IMR-90 (cell line): ENCODE measurements around the gene RAB41. TPM values are rescaled to one million over a fixed set of nuclear protein-coding genes. Genes with fewer than 3 reads are reported as not detected.

Source experiments
- ATAC-seq: fragments of 200-7000 bp; cut with Tn5 transposase; 2 replicates; pipeline ENCODE4 v1.9.1; 2020; ENCODE audit warnings: low read depth, mild to moderate bottlenecking, moderate library complexity
- BruUV-seq: library from RNA; stranded (reverse); fragments of 400-500 nt; replicated peaks from 2 replicates; lab custom pipeline; 2021; lab: Mats Ljungman, UMichigan
- CTCF ChIA-PET: fragments of 300-600 bp; formaldehyde crosslinking; extraction: SDS; loops from one replicate; lab custom pipeline; 2021; ENCODE audit warnings: antibody characterized with exemption; lab: Yijun Ruan, JAX
- POLR2A ChIA-PET: fragments of 300-600 bp; sonication (Branson Sonifier 250); formaldehyde crosslinking; loops from one replicate; lab custom pipeline; 2022; ENCODE audit warnings: antibody characterized with exemption; ENCODE audit not compliant: unreplicated experiment; lab: Charles Lee
- DNase-seq: peaks from one replicate; pipeline ENCODE4 v3.0.0; 2013
- H2AFZ ChIP-seq: replicated peaks from 2 replicates; pipeline ENCODE3; 2013; ENCODE audit warnings: low read length, mild to moderate bottlenecking; ENCODE audit not compliant: poor library complexity
- H2AK5ac ChIP-seq: 2 replicates; pipeline ENCODE4 v1.6.1; 2013; ENCODE audit warnings: low read depth, low read length, inconsistent platforms
- H2AK9ac ChIP-seq: replicated peaks from 2 replicates; pipeline ENCODE3; 2013; ENCODE audit warnings: mild to moderate bottlenecking, low read depth, low read length, moderate library complexity; ENCODE audit not compliant: poor library complexity
- H2BK120ac ChIP-seq: 2 replicates; pipeline ENCODE4 v1.6.1; 2013; ENCODE audit warnings: low read depth, low read length, inconsistent platforms
- H2BK15ac ChIP-seq: 3 replicates; pipeline ENCODE4 v1.6.1; 2013; ENCODE audit warnings: low read depth, low read length, inconsistent platforms
- H2BK20ac ChIP-seq: 2 replicates; pipeline ENCODE4 v1.6.1; 2013; ENCODE audit warnings: low read depth, mild to moderate bottlenecking, inconsistent platforms, low read length, moderate library complexity
- H2BK5ac ChIP-seq: 2 replicates; pipeline ENCODE4 v1.6.1; 2013; ENCODE audit warnings: mild to moderate bottlenecking, low read depth, low read length, inconsistent platforms; ENCODE audit not compliant: poor library complexity, severe bottlenecking
- H3K14ac ChIP-seq: replicated peaks from 2 replicates; pipeline ENCODE4 v1.6.1; 2013; ENCODE audit warnings: low read depth, low read length, inconsistent platforms
- H3K18ac ChIP-seq: 2 replicates; pipeline ENCODE4 v1.6.1; 2013; ENCODE audit warnings: low read depth, low read length, control low read depth
- H3K23ac ChIP-seq: 2 replicates; pipeline ENCODE4 v1.6.1; 2013; ENCODE audit warnings: low read depth, low read length, inconsistent platforms
- H3K27ac ChIP-seq: 2 replicates; pipeline ENCODE4 v1.5.1; 2013; ENCODE audit warnings: mild to moderate bottlenecking, control low read depth, low read length; ENCODE audit not compliant: insufficient read depth
- H3K27me3 ChIP-seq: 2 replicates; pipeline ENCODE4 v1.6.1; 2013; ENCODE audit warnings: low read length; ENCODE audit not compliant: control insufficient read depth, insufficient read depth
- H3K36me3 ChIP-seq: 2 replicates; pipeline ENCODE4 v1.6.1; 2013; ENCODE audit warnings: low read length, mixed read lengths; ENCODE audit not compliant: control insufficient read depth, insufficient read depth
- H3K4ac ChIP-seq: 2 replicates; pipeline ENCODE4 v1.6.1; 2013; ENCODE audit warnings: low read depth, low read length, inconsistent platforms
- H3K4me1 ChIP-seq: 2 replicates; pipeline ENCODE4 v1.6.1; 2013; ENCODE audit warnings: low read length, mixed read lengths; ENCODE audit not compliant: control insufficient read depth, insufficient read depth
- H3K4me2 ChIP-seq: 2 replicates; pipeline ENCODE4 v1.6.1; 2013; ENCODE audit warnings: low read depth, mild to moderate bottlenecking, control low read depth, low read length, moderate library complexity
- H3K4me3 ChIP-seq: 2 replicates; pipeline ENCODE4 v1.5.1; 2013; ENCODE audit warnings: low read depth, mild to moderate bottlenecking, control low read depth, low read length, moderate library complexity; ENCODE audit not compliant: insufficient read depth
- H3K56ac ChIP-seq: 2 replicates; pipeline ENCODE4 v1.6.1; 2013; ENCODE audit warnings: low read length, inconsistent platforms; ENCODE audit not compliant: insufficient read depth; ENCODE audit errors: extremely low read depth
- H3K79me1 ChIP-seq, 2 experiments: 2 replicates each; pipeline ENCODE4 v1.6.1; 2013; ENCODE audit warnings: low read length in 2 of 2, inconsistent platforms in 1 of 2, low read depth in 1 of 2
- H3K9ac ChIP-seq: 2 replicates; pipeline ENCODE4 v1.6.1; 2013; ENCODE audit warnings: low read depth, low read length, control low read depth
- H3K9me1 ChIP-seq: 2 replicates; pipeline ENCODE4 v1.6.1; 2013; ENCODE audit warnings: low read length, inconsistent platforms; ENCODE audit not compliant: insufficient read depth
- H3K9me3 ChIP-seq: 2 replicates; pipeline ENCODE4 v1.6.1; 2013; ENCODE audit warnings: low read length; ENCODE audit not compliant: control insufficient read depth, insufficient read depth
- H4K20me1 ChIP-seq: 2 replicates; pipeline ENCODE4 v1.6.1; 2013; ENCODE audit warnings: low read length, inconsistent platforms; ENCODE audit not compliant: insufficient read depth
- H4K5ac ChIP-seq: 2 replicates; pipeline ENCODE4 v1.6.1; 2013; ENCODE audit warnings: mild to moderate bottlenecking, low read depth, low read length, control low read depth
- H4K8ac ChIP-seq, 2 experiments: 2 replicates each; pipeline ENCODE4 v1.6.1; 2013; ENCODE audit warnings: low read depth in 2 of 2, low read length in 2 of 2, control low read depth in 1 of 2, inconsistent platforms in 1 of 2
- H4K91ac ChIP-seq: 2 replicates; pipeline ENCODE4 v1.6.1; 2013; ENCODE audit warnings: low read depth, low read length, inconsistent platforms; ENCODE audit not compliant: insufficient read depth
- BHLHE40 ChIP-seq: fragments of 150-350 bp; IDR thresholded peaks from 2 replicates; pipeline ENCODE4 v1.6.1; 2016; ENCODE audit warnings: mild to moderate bottlenecking, low read depth, low read length
- CEBPB ChIP-seq: IDR thresholded peaks from 2 replicates; pipeline ENCODE4 v1.6.1; 2012; ENCODE audit warnings: low read depth, low read length, improper control_type of control experiment
- CHD1 ChIP-seq: IDR thresholded peaks from 2 replicates; pipeline ENCODE4 v1.6.1; 2012; ENCODE audit warnings: low read depth, low read length, improper control_type of control experiment
- CTCF ChIP-seq: conservative IDR thresholded peaks from 2 replicates; pipeline ENCODE4 v1.5.1; 2012; ENCODE audit warnings: mild to moderate bottlenecking, low read depth, low read length, improper control_type of control experiment
- ELK1 ChIP-seq: fragments of 150-350 bp; IDR thresholded peaks from 2 replicates; pipeline ENCODE4 v1.6.1; 2016; ENCODE audit warnings: low read depth, mild to moderate bottlenecking, low read length, moderate library complexity, borderline replicate concordance
- FOS ChIP-seq: fragments of 150-350 bp; IDR thresholded peaks from 2 replicates; pipeline ENCODE4 v1.6.1; 2016; ENCODE audit warnings: low read depth, low read length
- MAFK ChIP-seq: IDR thresholded peaks from 2 replicates; pipeline ENCODE4 v1.6.1; 2012; ENCODE audit warnings: low read depth, low read length, improper control_type of control experiment
- MAZ ChIP-seq: IDR thresholded peaks from 2 replicates; pipeline ENCODE4 v1.6.1; 2012; ENCODE audit warnings: low read depth, mild to moderate bottlenecking, low read length, improper control_type of control experiment, moderate library complexity, borderline replicate concordance
- MXI1 ChIP-seq: IDR thresholded peaks from 2 replicates; pipeline ENCODE4 v1.6.1; 2012; ENCODE audit warnings: low read depth, mild to moderate bottlenecking, low read length, moderate library complexity, borderline replicate concordance
- NFE2L2 ChIP-seq: fragments of 150-350 bp; IDR thresholded peaks from 2 replicates; pipeline ENCODE4 v1.6.1; 2016; ENCODE audit warnings: low read depth, mild to moderate bottlenecking, low read length
- POLR2A ChIP-seq: IDR thresholded peaks from 2 replicates; pipeline ENCODE4 v1.6.1; 2012; ENCODE audit warnings: mild to moderate bottlenecking, low read depth, low read length
- RAD21 ChIP-seq: IDR thresholded peaks from 2 replicates; pipeline ENCODE4 v1.6.1; 2012; ENCODE audit warnings: low read length, improper control_type of control experiment
- RCOR1 ChIP-seq: IDR thresholded peaks from 2 replicates; pipeline ENCODE4 v1.6.1; 2012; ENCODE audit warnings: mild to moderate bottlenecking, low read length, improper control_type of control experiment; ENCODE audit not compliant: insufficient replicate concordance
- RFX5 ChIP-seq: IDR thresholded peaks from 2 replicates; pipeline ENCODE4 v1.8.0; 2012; ENCODE audit warnings: low read depth, mild to moderate bottlenecking, low read length, moderate library complexity
- SMC3 ChIP-seq: fragments of 150-350 bp; IDR thresholded peaks from 2 replicates; pipeline ENCODE4 v1.6.1; 2016; ENCODE audit warnings: low read depth, mild to moderate bottlenecking, antibody characterized with exemption, low read length, moderate library complexity
- USF2 ChIP-seq: fragments of 150-350 bp; IDR thresholded peaks from 2 replicates; pipeline ENCODE4 v1.6.1; 2017; ENCODE audit warnings: mild to moderate bottlenecking, antibody characterized with exemption, low read length, low read depth
- WGBS, 2 experiments: methylation state at CpG; one replicate each; pipeline versions ENCODE4 v1.1.5 to v1.1.7; 2013; ENCODE audit warnings: missing lambda C conversion rate in 2 of 2; ENCODE audit not compliant: insufficient read length in 1 of 2; ENCODE audit errors: extremely low coverage in 2 of 2; 5-methylcytosine and 5-hydroxymethylcytosine counted together
- dilution Hi-C: fragments of 300-500 bp; cut with HindIII; formaldehyde crosslinking; loops from one replicate; pipeline ENCODE4 v1.14.3; 2018; ENCODE audit warnings: low sequenced_read_pairs; ENCODE audit not compliant: unreplicated experiment
- in situ Hi-C: fragments of 300-500 bp; cut with MboI; formaldehyde crosslinking; loops from 3 replicates; pipeline ENCODE4 v1.14.3; 2019; ENCODE audit warnings: low sequenced_read_pairs, inconsistent platforms, mixed read lengths
- intact Hi-C: fragments of 100-400 bp; cut with micrococcal nuclease; formaldehyde crosslinking; loops from 2 replicates; pipeline ENCODE4 v1.10.0; 2022
- polyA plus RNA-seq, 3 experiments: library from polyadenylated mRNA; depleted of rRNA; stranded (reverse); fragments of >200 nt; gene quantifications; 2 replicates each; pipeline ENCODE4 v1.2.3, GENCODE V29; 2012; ENCODE audit warnings: low replicate concordance in 1 of 3
- total RNA-seq: library from RNA; depleted of rRNA; stranded (reverse); fragments of >200 nt; gene quantifications from 2 replicates; pipeline ENCODE4 v1.2.3, GENCODE V29; 2012

The RAB41 gene
- total and polyA plus RNA-seq, 2 of the 4 experiments (the other 2 are of a cell fraction) = not detected

DNA sequence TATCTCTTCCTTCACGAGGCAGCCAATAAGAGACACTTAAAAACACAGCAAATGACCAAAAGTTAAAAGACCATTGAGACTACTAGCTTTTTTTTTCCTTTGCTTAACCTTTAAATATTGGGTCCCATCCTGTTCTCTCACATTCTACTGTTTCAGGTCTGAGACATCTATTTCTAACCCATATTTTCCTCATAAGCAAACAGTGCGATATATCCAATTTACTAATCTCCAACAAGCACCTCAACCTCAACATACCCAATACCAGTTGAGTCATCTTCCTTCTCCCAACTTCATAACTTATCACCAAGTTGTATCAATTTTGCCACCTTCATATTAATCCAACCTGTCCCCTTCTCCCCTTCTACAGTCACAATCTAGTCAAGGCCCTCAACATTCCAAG, 40.5 kb upstream of the RAB41 start:
- Histone ChIP-seq H4K91ac (no peak overlapping the region), H2BK120ac (no peak overlapping the region), H4K20me1 (no peaks in the 10 kb centered on the region), H3K4me2 (no peak overlapping the region), H3K27me3 (peaks cover 21% of the 10 kb centered on the region), H3K36me3 (no peaks in the 10 kb centered on the region), H2BK5ac (no peak overlapping the region), H3K9ac (no peak overlapping the region), H2AFZ (no peak overlapping the region), H3K4me1 (no peaks in the 10 kb centered on the region), H3K18ac (no peak overlapping the region), H2BK20ac (no peak overlapping the region), H3K56ac (no peak overlapping the region), H2AK5ac (no peak overlapping the region), H3K79me1 (no peaks in the 10 kb centered on the region), H3K4me3 (no peak overlapping the region), H2AK9ac (no peak overlapping the region), H3K9me1 (no peaks in the 10 kb centered on the region), H3K14ac (no peak overlapping the region), H3K23ac (no peak overlapping the region), H4K5ac (no peak overlapping the region), H3K9me3 (no peaks in the 10 kb centered on the region), H3K27ac (no peak overlapping the region), H3K4ac (no peak overlapping the region), H2BK15ac (no peak overlapping the region), H4K8ac (no peak overlapping the region)
- dilution Hi-C loops (no loop called here), intact Hi-C loops (no loop called here), in situ Hi-C loops (no loop called here)
- ATAC-seq (no peak), DNase-seq (no peak)
- ChIA-PET CTCF (no interaction called here), POLR2A (no interaction called here)
- WGBS, 2 experiments = 60% methylated on average over 2 of the region's 2 CpGs; no CpG with 5 or more reads in 1 of the 2 experiments
- no TSS peak for BruUV-seq
- TF ChIP-seq ELK1 (no peak), CHD1 (no peak), SMC3 (no peak), FOS (no peak), BHLHE40 (no peak), MAFK (no peak), POLR2A (no peak), CTCF (no peak), RCOR1 (no peak), USF2 (no peak), RFX5 (no peak), RAD21 (no peak), MXI1 (no peak), NFE2L2 (no peak), MAZ (no peak), CEBPB (no peak)
